AML-193 (cell line): ENCODE results near the gene C17orf50.

Experiments used
- DNase-seq, 2 experiments: peaks; one replicate each; lab custom pipeline; 2025; lab: John Stamatoyannopoulos, UW

The C17orf50 gene

DNA sequence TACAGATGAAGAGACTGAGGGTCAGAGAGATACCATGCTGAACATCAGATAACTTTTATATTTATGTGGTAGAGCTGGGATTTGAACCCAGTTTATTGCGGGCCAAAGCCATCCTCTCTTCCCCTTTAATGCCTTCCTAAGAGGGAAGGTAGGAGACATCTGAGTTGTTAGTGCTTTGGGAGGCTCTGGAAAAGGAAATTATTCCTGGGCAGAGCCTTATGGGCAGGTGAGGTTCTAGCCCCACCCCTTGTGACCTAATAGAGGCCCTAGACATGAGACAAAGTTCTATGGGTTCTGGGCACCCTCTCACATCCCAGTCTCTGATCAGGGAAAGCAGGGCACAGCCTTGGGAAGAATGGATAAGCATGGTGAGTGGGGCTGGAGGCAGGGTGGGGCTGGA, at the start of gene C17orf50:
Gene C17orf50, plus strand, starts transcription at position 301 of the 400 bp plus-strand sequence. Its CDS starts 55 bp downstream, at position 356.
- DNase-seq: no peak

DNA sequence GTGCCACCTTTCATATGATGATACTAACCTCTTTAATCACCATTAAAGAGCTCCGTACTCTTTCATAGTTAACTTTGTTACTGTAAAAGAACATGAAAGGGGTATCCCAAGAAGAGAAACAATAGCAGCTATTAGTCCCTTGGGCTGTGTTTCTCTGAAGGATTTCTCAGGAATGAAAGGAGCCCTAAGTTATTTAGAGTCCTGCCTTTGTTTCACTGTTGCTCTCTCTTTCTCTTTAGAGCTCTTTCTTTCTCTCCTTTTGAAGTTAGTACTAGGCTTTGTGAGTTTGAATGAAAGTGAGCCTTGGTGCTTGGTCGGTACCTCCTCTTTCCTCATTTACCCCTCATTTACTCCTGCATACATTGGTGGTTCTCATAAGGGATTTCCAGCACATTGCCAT, 49.7 kb upstream of the C17orf50 start:
- DNase-seq: no peak

DNA sequence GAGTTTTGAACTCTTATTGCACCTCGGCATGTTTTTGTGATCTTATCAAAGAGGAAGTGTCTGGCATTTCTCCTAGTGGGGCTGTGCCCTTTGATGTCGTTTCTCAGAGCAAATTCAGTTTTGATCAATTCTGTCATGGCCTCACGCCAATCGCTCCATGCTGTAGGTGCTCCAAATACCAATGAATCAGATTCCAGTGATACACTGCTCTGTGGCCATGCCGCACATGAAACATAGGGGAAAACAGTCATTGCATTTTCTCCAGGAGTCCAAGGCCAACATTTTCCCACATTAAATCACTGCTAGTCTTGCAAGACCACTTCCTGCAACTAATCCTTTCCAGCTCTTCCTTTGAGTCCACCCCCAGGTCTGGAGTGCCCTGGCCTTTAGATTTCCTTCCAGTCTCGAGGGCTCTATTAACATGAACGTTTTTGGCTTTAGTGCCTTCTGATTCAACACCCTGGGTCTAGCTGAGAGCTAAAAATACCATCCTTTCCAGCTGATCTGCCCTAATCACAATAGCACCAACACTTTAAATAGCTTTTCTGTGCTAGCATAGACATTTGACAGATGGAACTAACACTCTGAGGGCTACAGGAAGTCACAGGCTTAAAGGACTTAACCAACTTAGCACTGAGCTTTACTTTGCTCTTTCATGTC, 47.5 kb upstream of the C17orf50 start:
- DNase-seq: no peak

DNA sequence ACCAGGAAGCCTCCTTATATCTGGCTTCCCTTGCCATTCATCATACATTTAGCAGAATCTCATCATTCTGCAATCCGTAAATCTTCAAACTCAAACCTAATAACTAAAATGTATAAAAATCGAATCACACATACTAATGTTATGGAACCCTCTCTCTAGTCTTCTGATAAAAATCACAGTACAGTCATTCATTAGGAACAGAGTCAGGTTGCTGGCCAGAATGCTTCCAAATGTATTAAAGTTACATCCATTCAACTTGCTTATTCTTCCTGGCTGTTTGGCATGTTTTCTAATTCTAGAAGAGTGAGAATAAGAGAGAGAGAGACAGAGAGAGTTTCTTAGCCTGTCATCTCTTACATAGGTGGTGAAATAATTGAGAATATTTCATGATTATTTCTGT, 45.7 kb upstream of the C17orf50 start:
- DNase-seq: no peak

DNA sequence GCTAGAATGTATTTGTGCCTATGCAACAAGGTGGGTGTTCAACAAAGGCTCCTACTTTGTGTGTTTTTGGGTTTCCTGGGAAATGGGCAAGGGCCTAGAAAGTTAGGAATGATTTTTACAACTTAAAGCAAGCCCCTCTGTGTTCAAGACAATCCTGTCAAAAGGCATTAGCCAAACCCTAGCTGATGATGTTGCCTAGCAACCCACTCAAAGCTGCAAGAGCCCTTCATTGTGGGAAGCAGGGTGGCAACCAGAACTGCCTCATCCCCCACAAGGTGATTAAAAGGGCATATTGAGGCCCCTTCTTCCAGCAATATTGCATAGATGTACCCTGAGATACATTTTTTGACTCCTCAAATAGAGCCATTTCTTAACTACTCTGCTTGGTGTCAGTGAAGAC, 45.3 kb upstream of the C17orf50 start:
- DNase-seq: no peak

- no peak for DNase-seq
Observed at GRCh38 chr17:35716173-35716572, 44.5 kb upstream of the C17orf50 start.

GRCh38 chr17:35716897-35717465, 43.7 kb upstream of the C17orf50 start:
- DNase-seq: no peak

GRCh38 chr17:35717475-35717874, 43.2 kb upstream of the C17orf50 start:
- DNase-seq: no peak

DNA sequence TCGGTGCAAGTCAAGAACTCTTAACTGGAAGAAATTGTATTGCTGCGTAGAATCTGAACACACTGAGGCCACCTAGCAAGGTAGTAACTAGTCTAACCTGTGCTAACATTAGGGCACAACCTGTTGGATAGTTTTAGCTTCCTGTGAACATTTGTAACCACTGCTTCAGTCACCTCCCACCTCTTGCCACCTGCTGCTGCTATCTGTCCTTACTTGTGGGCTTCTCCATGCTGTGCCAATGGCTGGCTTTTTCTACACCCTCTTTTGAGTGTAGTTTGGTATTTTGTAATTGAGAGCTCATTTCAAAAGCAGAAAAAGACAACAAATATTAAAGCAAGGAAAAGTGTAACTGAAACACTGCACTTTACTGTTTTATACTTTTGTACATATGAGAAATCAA, 37.0 kb upstream of the C17orf50 start:
- no peak for DNase-seq

DNA sequence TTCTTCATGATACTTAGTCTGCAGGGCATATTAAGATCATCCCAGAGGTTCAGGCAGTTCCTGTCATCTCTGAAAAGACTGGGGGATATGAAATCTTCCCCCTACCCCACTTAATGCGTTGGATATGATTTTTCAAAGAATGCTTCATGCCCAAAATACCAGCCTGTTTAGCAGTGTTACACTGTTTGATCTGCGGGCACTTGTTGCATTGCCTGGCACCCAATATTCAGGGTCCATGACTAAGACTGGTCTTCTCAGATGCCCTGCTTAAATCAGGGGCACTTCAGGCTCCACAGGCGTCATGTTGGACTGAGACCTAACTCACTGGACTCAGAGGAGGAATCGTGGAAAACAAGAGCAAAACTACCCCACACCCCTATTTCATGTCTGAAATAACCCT, 35.6 kb upstream of the C17orf50 start:
- DNase-seq: no peak

- DNase-seq: no peak
Observed at GRCh38 chr17:35725802-35726126, 34.9 kb upstream of the C17orf50 start.

DNA sequence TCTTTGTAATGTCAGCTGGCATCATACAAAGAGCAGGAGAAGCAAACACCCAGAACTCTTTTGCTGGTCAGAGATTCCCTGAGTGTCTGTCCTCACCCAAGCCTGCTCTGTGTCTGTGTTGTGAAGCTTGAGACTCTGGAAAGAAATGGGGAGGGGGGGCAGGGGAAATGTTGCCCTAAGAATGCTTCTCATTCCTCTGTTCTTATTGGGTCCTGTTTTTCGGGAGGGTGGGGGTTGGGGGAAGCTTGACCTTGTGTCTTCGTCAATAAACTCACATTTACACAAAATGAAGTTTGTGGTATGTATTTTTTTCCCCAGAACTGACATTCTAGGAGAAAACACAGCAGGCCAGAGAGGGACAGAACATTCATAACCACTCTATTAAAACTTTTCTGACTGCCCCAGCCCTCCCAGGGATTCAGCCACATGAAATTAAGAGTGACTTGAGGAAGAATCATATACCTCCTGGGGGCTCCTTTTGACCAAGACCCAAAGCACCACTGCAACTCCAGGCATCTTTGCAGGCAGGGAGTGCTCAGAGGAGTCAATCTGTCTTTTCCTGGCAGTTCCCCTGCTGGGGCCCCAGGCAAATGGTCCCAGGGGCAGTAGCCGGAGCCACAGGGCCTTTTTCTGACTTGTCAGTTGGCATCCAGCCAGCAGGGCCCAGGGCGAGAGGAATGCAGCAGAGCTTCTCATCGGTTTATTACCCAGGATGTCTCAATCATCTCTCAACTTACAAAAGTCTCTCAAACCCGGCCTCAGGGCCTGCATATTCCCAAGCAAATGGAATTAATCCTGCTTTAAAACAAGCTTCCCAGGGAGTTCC, 34.3 kb upstream of the C17orf50 start:
- DNase-seq: no peak

- DNase-seq: no peak
Observed at GRCh38 chr17:35726953-35727460, 33.7 kb upstream of the C17orf50 start.

DNA sequence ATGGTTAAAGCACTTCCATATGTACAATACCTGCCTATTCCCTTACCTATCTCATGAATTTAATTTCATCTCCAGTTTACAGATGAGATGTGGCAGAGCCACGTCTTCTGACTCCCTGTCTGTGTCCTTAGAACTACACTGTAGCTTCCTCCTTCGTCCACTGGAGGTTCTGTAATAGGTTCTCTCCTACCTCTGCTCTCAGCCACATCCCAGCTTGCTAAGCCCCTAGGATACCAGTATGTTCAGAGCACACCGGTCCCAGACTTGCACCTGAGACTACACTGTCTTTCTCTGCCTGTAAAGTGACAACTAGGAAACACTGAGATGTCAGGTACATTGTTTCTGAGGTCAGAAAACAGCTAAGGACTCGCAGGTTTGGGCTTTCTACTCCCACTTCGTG, 33.1 kb upstream of the C17orf50 start:
- no peak for DNase-seq

DNA sequence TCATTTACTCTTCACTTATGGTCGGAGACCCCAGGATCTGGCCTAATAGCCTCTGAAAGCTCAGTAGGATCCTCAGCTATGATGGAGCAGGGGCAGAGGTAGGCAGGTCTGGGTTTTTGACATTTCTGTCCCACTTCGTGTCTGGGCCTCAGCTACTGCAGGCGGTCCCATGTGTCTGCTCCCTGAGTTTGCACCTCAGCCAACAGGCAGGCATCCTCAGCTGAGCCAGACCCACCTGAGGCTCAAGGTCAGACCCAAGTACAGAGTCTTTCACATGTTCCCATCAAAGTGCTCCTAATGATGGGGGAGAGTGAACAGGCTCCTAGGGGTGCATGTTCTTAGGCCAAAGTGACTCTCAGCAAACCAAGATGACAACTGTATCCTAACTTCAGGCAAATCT, 32.1 kb upstream of the C17orf50 start:
- DNase-seq: no peak

GRCh38 chr17:35729405-35729833, 31.3 kb upstream of the C17orf50 start:
- DNase-seq: no peak

DNA sequence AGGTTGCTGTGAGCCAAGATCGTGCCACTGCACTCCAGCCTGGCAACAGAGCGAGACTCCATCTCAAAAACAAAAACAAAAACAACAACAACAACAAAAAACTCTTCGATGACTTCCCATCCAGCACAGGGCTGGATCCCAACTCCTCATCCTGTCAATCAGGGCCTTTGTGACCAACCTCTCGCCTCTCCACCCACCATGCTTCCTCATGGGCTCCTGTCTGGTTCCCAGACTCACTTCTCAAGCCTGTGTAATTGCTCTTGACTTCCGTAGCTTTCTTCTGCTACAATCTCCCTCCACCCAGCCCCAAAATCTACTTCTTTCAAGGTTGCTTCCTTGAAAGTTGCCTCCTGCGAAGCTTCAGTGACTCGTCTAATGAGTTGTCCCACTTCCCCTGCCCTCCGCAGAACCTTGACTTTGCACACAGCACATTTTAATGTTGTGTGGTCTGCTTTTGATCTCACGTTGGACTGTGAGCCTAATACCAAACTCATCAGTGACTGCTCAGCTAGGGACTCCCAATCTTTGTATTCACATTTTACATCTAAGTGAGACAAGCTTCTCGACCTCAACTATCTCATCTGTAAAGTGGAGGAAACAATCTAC, 30.2 kb upstream of the C17orf50 start:
- DNase-seq: no peak

DNA sequence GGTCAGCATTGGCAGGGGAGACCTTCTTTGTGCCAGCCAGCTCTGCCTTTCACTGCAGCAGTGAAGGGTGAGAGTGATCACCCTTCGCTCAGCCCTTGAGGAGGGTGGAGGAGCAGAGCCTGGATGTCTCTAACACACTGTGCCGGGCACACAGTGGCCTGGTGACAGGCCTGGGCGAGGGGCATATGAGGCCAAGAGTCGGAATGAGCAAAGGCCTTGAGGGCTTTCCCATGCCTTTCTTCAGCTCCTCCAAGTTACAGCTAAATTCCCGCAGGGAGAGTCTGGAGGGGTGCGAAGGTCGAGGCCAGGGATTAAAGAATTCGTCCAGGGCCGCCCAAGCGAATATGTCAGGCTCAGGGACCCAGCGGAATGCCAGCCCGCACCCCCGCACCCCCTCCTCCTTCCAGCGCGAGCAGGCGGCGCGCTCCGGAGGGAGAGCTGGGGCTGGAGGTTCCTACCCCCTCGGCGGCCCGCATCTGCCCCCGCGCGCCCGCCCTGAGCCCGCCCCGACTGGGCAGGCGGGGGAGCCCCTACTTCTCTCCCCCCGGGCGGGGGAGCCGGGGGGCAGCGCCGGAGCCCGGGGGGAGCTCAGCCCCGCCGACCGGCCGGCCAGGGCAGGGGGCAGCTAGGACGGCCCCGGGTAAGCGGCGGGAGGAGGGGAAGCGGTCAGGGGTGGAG, 29.3 kb upstream of the C17orf50 start, which contains the start of gene RASL10B:
Gene RASL10B, plus strand, starts transcription at position 401 of the 678 bp plus-strand sequence. CDS start 3,546 bp downstream, outside the sequence.
- peak in 1 of 2 experiments; percentile 32 for DNase-seq

- no peak for DNase-seq
Observed at GRCh38 chr17:35731917-35732805, 28.5 kb upstream of the C17orf50 start.

- DNase-seq: no peak
Observed at GRCh38 chr17:35732806-35733136, 27.9 kb upstream of the C17orf50 start.

GRCh38 chr17:35733366-35733765, 27.3 kb upstream of the C17orf50 start:
- DNase-seq: no peak
